GM12864 (cell line): ENCODE results near the gene RASGEF1B.
A peak's percentile ranks its signal among the peaks of the same experiment; 100 is the strongest.

Experiments
- DNase-seq: peaks from one replicate; pipeline ENCODE4 v3.0.0-alpha.2; 2011; ENCODE audit warnings: low read depth
- H3K4me3 ChIP-seq: 2 replicates; pipeline ENCODE4 v1.5.1; 2011; ENCODE audit warnings: mild to moderate bottlenecking, low read depth, low read length, control low read depth
- CTCF ChIP-seq: IDR thresholded peaks from 2 replicates; pipeline ENCODE4 v1.5.1; 2011; ENCODE audit warnings: low read depth, mild to moderate bottlenecking, moderate library complexity, low read length, control low read depth, inconsistent platforms; ENCODE audit errors: missing control alignments

Gene RASGEF1B

GRCh38 chr4:81424816-81425755 lies 46.6 kb downstream of the RASGEF1B start:
- DNase-seq, result no peak
- H3K4me3 ChIP-seq, result no peak overlapping the region
- TF ChIP-seq CTCF, result no peak

- H3K4me3 ChIP-seq, result no peak overlapping the region
- no peak for DNase-seq
- TF ChIP-seq CTCF, result no peak
Measured at GRCh38 chr4:81424336-81424735, 47.4 kb downstream of the RASGEF1B start.

- no peak for DNase-seq
- H3K4me3 ChIP-seq, result no peak overlapping the region
- TF ChIP-seq CTCF, result no peak
Measured at GRCh38 chr4:81422595-81422994, 49.1 kb downstream of the RASGEF1B start.

GRCh38 chr4:81421346-81422218 lies 50.1 kb downstream of the RASGEF1B start:
- TF ChIP-seq CTCF, result no peak
- DNase-seq, result peak; percentile 54

GRCh38 chr4:81418572-81418971 lies 53.1 kb downstream of the RASGEF1B start:
- no peak overlapping the region for H3K4me3 ChIP-seq
- no peak for TF ChIP-seq CTCF
- no peak for DNase-seq

More at GRCh38 chr4:81421346-81422218, 50.1 kb downstream of the RASGEF1B start:
- no peak overlapping the region for H3K4me3 ChIP-seq

GRCh38 chr4:81412946-81413495 lies 58.7 kb downstream of the RASGEF1B start:
- H3K4me3 ChIP-seq, result no peak overlapping the region
- no peak for TF ChIP-seq CTCF
- no peak for DNase-seq
